HFFc6 (cell line): ENCODE results near the gene LCE3B. TPM values are rescaled to one million over a fixed set of nuclear protein-coding genes. Genes with fewer than 3 reads are reported as not detected.

Experiments
- DNase-seq: peaks from one replicate; pipeline ENCODE4 v3.0.0-alpha.2; 2018
- H3K27ac Mint-ChIP-seq: 2 replicates; pipeline ENCODE4 v1.8.0; 2020; ENCODE audit warnings: mild to moderate bottlenecking, mixed read lengths
- H3K27me3 Mint-ChIP-seq: 2 replicates; pipeline ENCODE4 v1.8.0; 2021; ENCODE audit warnings: mild to moderate bottlenecking, moderate library complexity, mixed read lengths; ENCODE audit not compliant: insufficient read depth
- H3K36me3 Mint-ChIP-seq: 2 replicates; pipeline ENCODE4 v1.8.0; 2021; ENCODE audit warnings: low read depth, mixed read lengths
- H3K4me1 Mint-ChIP-seq: 2 replicates; pipeline ENCODE4 v1.8.0; 2020; ENCODE audit warnings: low read depth, mixed read lengths
- H3K4me3 Mint-ChIP-seq: 2 replicates; pipeline ENCODE4 v1.8.0; 2020; ENCODE audit warnings: mild to moderate bottlenecking, moderate library complexity, mixed read lengths
- H3K9me3 Mint-ChIP-seq: 2 replicates; pipeline ENCODE4 v1.8.0; 2020; ENCODE audit warnings: mild to moderate bottlenecking, mixed read lengths
- total RNA-seq, 6 experiments: library from RNA; stranded (reverse); fragmentation: NEBNext Ultra II Directional; extraction: Animal tissue kit (Norgen Biotek cat#: 25700); gene quantifications; 2 replicates in 1 of 6; 3 replicates in 5 of 6; pipeline ENCODE4 v1.2.3, GENCODE V29; 2021
- TF ChIP-seq, protein P1 (sequence below): fragments of 200-600 bp; sonication (generic); IDR thresholded peaks from 2 replicates; pipeline ENCODE4 v1.5.0; 2021; ENCODE audit warnings: antibody characterized with exemption, mild to moderate bottlenecking

The LCE3B gene
- total RNA-seq, 6 experiments from 2014 or later = not detected

GRCh38 chr1:152621993-152622392 lies 8.4 kb downstream of the LCE3B start:
- Mint-ChIP-seq H3K27me3 (peaks cover 4% of the 10 kb centered on the region), H3K36me3 (peaks cover 11% of the 10 kb centered on the region), H3K4me3 (no peak overlapping the region), H3K4me1 (no peaks in the 10 kb centered on the region), H3K27ac (no peak overlapping the region), H3K9me3 (peaks cover 49% of the 10 kb centered on the region)
- TF ChIP-seq, protein P1, sequence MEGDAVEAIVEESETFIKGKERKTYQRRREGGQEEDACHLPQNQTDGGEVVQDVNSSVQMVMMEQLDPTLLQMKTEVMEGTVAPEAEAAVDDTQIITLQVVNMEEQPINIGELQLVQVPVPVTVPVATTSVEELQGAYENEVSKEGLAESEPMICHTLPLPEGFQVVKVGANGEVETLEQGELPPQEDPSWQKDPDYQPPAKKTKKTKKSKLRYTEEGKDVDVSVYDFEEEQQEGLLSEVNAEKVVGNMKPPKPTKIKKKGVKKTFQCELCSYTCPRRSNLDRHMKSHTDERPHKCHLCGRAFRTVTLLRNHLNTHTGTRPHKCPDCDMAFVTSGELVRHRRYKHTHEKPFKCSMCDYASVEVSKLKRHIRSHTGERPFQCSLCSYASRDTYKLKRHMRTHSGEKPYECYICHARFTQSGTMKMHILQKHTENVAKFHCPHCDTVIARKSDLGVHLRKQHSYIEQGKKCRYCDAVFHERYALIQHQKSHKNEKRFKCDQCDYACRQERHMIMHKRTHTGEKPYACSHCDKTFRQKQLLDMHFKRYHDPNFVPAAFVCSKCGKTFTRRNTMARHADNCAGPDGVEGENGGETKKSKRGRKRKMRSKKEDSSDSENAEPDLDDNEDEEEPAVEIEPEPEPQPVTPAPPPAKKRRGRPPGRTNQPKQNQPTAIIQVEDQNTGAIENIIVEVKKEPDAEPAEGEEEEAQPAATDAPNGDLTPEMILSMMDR = no peak
- no peak for DNase-seq

DNA sequence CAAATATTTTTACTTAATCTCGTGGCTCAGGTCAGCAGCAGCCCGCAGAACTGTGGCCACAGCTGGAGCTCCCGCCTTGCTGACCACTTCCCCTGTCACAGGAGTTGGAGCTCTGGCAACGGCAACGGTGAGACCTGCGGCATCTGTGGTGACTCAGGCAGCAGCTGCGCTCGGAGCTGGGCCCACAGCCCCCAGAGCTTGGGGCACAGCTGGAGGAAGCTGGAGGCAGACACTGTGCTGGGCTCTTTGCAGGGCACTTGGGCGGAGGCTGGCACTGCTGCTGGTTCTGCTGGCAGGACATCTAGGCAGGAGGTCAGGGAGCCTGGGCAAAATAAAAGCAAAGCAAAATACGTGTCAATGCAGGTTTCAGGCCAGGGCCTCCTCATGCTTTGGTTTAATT lies 9.2 kb downstream of the LCE3B start, which contains the start of gene LCE3A:
TSS of gene LCE3A (minus strand) at position 301 of the 400 bp plus-strand sequence. CDS start at position 301, 0 bp downstream.
- TF ChIP-seq, protein P1 = no peak
- Mint-ChIP-seq H3K27ac (peak within 1 kb of the TSS; percentile 19; the same call in 1 of the 2 replicates), H3K27me3 (peaks cover 4% of the 10 kb centered on the region), H3K4me3 (no peak within 1 kb of the TSS), H3K9me3 (peaks cover 44% of the 10 kb centered on the region), H3K4me1 (no peaks in the 10 kb centered on the region), H3K36me3 (peaks cover 11% of the 10 kb centered on the region)
- DNase-seq = no peak

DNA sequence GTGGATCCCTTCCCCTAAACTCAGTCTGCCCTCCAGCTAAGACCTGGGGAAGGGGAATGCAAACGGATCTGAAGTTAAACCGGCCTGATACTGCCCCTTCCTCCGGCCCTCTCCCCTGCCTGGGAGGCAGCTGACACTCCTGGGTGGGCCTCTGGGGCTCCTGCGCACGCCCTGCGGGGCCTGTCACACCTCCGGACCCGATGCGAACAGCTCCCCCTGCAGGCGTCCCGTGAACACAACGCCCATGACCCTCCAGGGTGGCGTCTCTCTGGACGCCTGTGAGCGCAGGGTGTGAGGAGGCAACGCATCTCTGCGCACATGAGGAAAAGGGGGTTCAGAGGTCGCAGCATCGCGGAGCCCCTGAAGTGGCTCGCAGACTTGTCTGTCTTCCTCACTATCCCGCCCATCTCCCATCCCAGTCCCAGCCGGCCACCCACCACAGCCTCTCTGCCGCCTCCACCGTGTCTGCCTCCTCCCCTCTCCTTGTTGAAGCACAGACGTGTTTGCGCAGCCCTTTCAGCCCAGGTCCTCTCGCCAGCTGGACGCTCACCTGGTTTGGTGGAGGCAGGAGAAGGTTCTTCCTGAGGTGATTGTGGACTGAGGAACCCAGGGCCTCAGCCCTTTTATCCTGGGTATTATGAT lies 9.7 kb downstream of the LCE3B start:
- Mint-ChIP-seq H3K9me3 (peaks cover 40% of the 10 kb centered on the region), H3K27ac (no peak overlapping the region), H3K4me3 (no peak overlapping the region), H3K27me3 (peaks cover 4% of the 10 kb centered on the region), H3K4me1 (no peaks in the 10 kb centered on the region), H3K36me3 (peaks cover 9% of the 10 kb centered on the region)
- TF ChIP-seq, protein P1 = peak; percentile 49; the same call in 1 of the 2 replicates
- DNase-seq = no peak

- Mint-ChIP-seq H3K4me1 (no peaks in the 10 kb centered on the region), H3K27ac (no peak overlapping the region), H3K36me3 (peaks cover 4% of the 10 kb centered on the region; the same call in 1 of the 2 replicates), H3K9me3 (peaks cover 26% of the 10 kb centered on the region), H3K27me3 (peaks cover 2% of the 10 kb centered on the region), H3K4me3 (no peak overlapping the region)
- no peak for DNase-seq
- TF ChIP-seq, protein P1 = no peak
These were observed 13.1 kb downstream of the LCE3B start for GRCh38 chr1:152626744-152627143.

DNA sequence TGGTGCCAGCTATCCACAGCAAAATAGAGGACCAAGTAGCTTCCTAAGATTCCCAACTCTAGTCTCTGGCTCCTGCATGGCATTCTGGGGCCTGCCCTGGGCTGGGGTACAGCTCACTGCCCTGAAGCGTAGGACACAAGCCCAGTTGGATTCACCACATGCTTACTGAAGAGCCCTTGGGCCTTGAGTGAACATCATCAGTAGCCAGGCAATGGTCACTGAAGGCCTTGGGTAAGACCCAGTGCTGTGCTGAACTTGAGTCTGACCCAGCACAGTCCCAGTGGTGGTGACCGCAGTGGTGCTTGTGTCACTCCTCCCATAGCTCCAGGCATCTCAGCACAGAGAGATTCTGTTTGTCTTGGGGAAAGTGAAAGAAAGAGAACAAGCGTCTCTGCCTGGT lies 17.0 kb downstream of the LCE3B start:
- H3K36me3 Mint-ChIP-seq = no peaks in the 10 kb centered on the region
- H3K9me3 Mint-ChIP-seq = peaks cover 13% of the 10 kb centered on the region

More for the DNA sequence above, 17.0 kb downstream of the LCE3B start:
- TF ChIP-seq, protein P1 = no peak
- Mint-ChIP-seq H3K4me3 (no peak overlapping the region), H3K27ac (no peak overlapping the region), H3K27me3 (no peaks in the 10 kb centered on the region; the same call in none of the 2 replicates), H3K4me1 (no peaks in the 10 kb centered on the region)
- DNase-seq = no peak
